HepG2 (cell line): ENCODE measurements around the gene MARCHF9. TPM values are rescaled to one million over a fixed set of nuclear protein-coding genes. Genes with fewer than 3 reads are reported as not detected.

Source experiments
- ATAC-seq: fragments of 200-7000 bp; cut with Tn5 transposase; 3 replicates; pipeline ENCODE4 v1.9.1; 2020; ENCODE audit warnings: mild to moderate bottlenecking, moderate library complexity
- BruUV-seq: library from RNA; stranded (reverse); fragments of 400-500 nt; replicated peaks from 2 replicates; lab custom pipeline; 2021; lab: Mats Ljungman, UMichigan
- CTCF ChIA-PET: fragments of 300-600 bp; formaldehyde crosslinking; extraction: SDS; loops from one replicate; lab custom pipeline; 2021; ENCODE audit warnings: low total read pairs, inconsistent platforms, low intra/inter-chr PET ratio; lab: Yijun Ruan, JAX
- POLR2A ChIA-PET: fragments of 350-600 bp; sonication (Branson Sonifier 250); formaldehyde crosslinking; loops from one replicate; lab custom pipeline; 2020; ENCODE audit warnings: antibody characterized with exemption, inconsistent platforms; lab: Yijun Ruan, JAX
- DNase-seq: peaks from one replicate; pipeline ENCODE4 v3.0.0-alpha.2; 2015; ENCODE audit warnings: low spot score
- FAIRE-seq: peaks from 3 replicates; lab custom pipeline; 2011; peaks lifted over from hg19 to GRCh38; lab: Jason Lieb, UNC
- H2AFZ ChIP-seq: one replicate; pipeline ENCODE4 v1.6.1; 2011; ENCODE audit warnings: low read length, inconsistent platforms
- H3K27ac ChIP-seq: fragments of 300-600 bp; 3 replicates; pipeline ENCODE4 v1.8.0; 2011; ENCODE audit warnings: mixed run types, mild to moderate bottlenecking, mixed read lengths, low read length, inconsistent platforms; ENCODE audit not compliant: insufficient read depth; ENCODE audit errors: extremely low read length
- H3K27me3 ChIP-seq, 2 experiments: fragments of 200-600 bp in 1 of 2; 2 replicates in 1 of 2; 3 replicates in 1 of 2; pipeline versions ENCODE4 v1.6.0 to v1.8.0; 2011; ENCODE audit warnings: low read length in 2 of 2, mild to moderate bottlenecking in 2 of 2, moderate library complexity in 2 of 2, inconsistent platforms in 1 of 2; ENCODE audit not compliant: insufficient read depth in 2 of 2, control insufficient read depth in 1 of 2
- H3K36me3 ChIP-seq, 2 experiments: fragments of 200-600 bp in 1 of 2; replicated peaks in 1 of 2; 2 replicates in 1 of 2; 3 replicates in 1 of 2; pipeline versions ENCODE4 v1.5.1 to v1.8.0; 2011; ENCODE audit warnings: low read length in 2 of 2, inconsistent platforms in 1 of 2; ENCODE audit not compliant: insufficient read depth in 2 of 2, control insufficient read depth in 1 of 2
- H3K4me1 ChIP-seq: 2 replicates; pipeline ENCODE4 v1.5.1; 2012; ENCODE audit warnings: low read length, inconsistent platforms; ENCODE audit not compliant: insufficient read depth
- H3K4me2 ChIP-seq: 2 replicates; pipeline ENCODE4 v1.6.0; 2011; ENCODE audit warnings: low read depth, low read length, inconsistent platforms
- H3K4me3 ChIP-seq, 3 experiments: fragments of 200-600 bp in 1 of 3; sonication (generic), shearing (Covaris generic) in 1 of 3; replicated peaks in 1 of 3; 2 replicates each; pipeline ENCODE4 v1.5.1; 2011 to 2016; ENCODE audit warnings: low read length in 3 of 3, inconsistent platforms in 2 of 3, low read depth in 2 of 3, mild to moderate bottlenecking in 2 of 3, control low read depth in 1 of 3, mixed read lengths in 1 of 3; ENCODE audit not compliant: insufficient read depth in 1 of 3
- H3K79me2 ChIP-seq: one replicate; pipeline ENCODE4 v1.6.1; 2011; ENCODE audit warnings: low read length, inconsistent platforms; ENCODE audit not compliant: insufficient read depth
- H3K9ac ChIP-seq: 2 replicates; pipeline ENCODE4 v1.6.0; 2011; ENCODE audit warnings: mild to moderate bottlenecking, low read depth, low read length, inconsistent platforms; ENCODE audit not compliant: insufficient read depth
- H3K9me3 ChIP-seq: 2 replicates; pipeline ENCODE4 v1.5.1; 2012; ENCODE audit warnings: mild to moderate bottlenecking, low read length
- H4K20me1 ChIP-seq: 2 replicates; pipeline ENCODE4 v1.6.0; 2011; ENCODE audit warnings: inconsistent platforms, mild to moderate bottlenecking, low read length, moderate library complexity; ENCODE audit not compliant: insufficient read depth
- ATF7 ChIP-seq, 2 experiments: fragments of 450-650 bp in 1 of 2; sonication (generic) in 1 of 2; formaldehyde crosslinking in 1 of 2; IDR thresholded peaks; 2 replicates each; pipeline versions ENCODE4 v1.4.0 to v1.6.1; 2016 to 2020; ENCODE audit warnings: antibody characterized with exemption in 1 of 2, mild to moderate bottlenecking in 1 of 2, missing genetic modification reagents in 1 of 2
- CAMTA2 ChIP-seq: sonication (generic); formaldehyde crosslinking; IDR thresholded peaks from 2 replicates; pipeline ENCODE4 v1.4.0; 2020; ENCODE audit warnings: mild to moderate bottlenecking, missing genetic modification reagents, borderline replicate concordance
- ELF1 ChIP-seq: sonication (generic); formaldehyde crosslinking; IDR thresholded peaks from 2 replicates; pipeline ENCODE4 v1.4.0; 2020; ENCODE audit warnings: missing genetic modification reagents
- FOXM1 ChIP-seq: sonication (generic); formaldehyde crosslinking; IDR thresholded peaks from 2 replicates; pipeline ENCODE4 v1.5.0; 2020; ENCODE audit warnings: missing genetic modification reagents
- GTF3A ChIP-seq: sonication (generic); formaldehyde crosslinking; conservative IDR thresholded peaks from 2 replicates; pipeline ENCODE4 v1.4.0; 2020; ENCODE audit warnings: mild to moderate bottlenecking, missing genetic modification reagents
- HOXA3 ChIP-seq: sonication (generic); formaldehyde crosslinking; IDR thresholded peaks from 2 replicates; pipeline ENCODE4 v1.5.0; 2020; ENCODE audit warnings: missing genetic modification reagents
- KMT2A ChIP-seq: sonication (generic); formaldehyde crosslinking; IDR thresholded peaks from 2 replicates; pipeline ENCODE4 v1.4.0; 2020; ENCODE audit warnings: missing genetic modification reagents
- MIER2 ChIP-seq: IDR thresholded peaks from 2 replicates; pipeline ENCODE4 v1.6.1; 2016; ENCODE audit warnings: missing biosample characterization, missing genetic modification reagents
- NONO ChIP-seq, 2 experiments: fragments of 450-650 bp in 1 of 2; sonication (generic) in 1 of 2; formaldehyde crosslinking in 1 of 2; IDR thresholded peaks in 1 of 2; conservative IDR thresholded peaks in 1 of 2; 2 replicates each; pipeline versions ENCODE4 v1.6.1 to v1.8.0; 2017 to 2022; ENCODE audit warnings: mild to moderate bottlenecking in 1 of 2, missing genetic modification reagents in 1 of 2, moderate library complexity in 1 of 2
- NR3C1 ChIP-seq: sonication (generic); formaldehyde crosslinking; IDR thresholded peaks from 2 replicates; pipeline ENCODE4 v1.4.0; 2020; ENCODE audit warnings: missing genetic modification reagents
- POGZ ChIP-seq: sonication (generic); formaldehyde crosslinking; IDR thresholded peaks from 2 replicates; pipeline ENCODE4 v1.4.0; 2020; ENCODE audit warnings: mild to moderate bottlenecking, missing genetic modification reagents
- RXRB ChIP-seq: IDR thresholded peaks from 2 replicates; pipeline ENCODE4 v1.6.1; 2016; ENCODE audit warnings: borderline replicate concordance, missing genetic modification reagents, missing compliant biosample characterization
- THYN1 ChIP-seq: sonication (generic); formaldehyde crosslinking; IDR thresholded peaks from 2 replicates; pipeline ENCODE4 v1.8.1; 2023; ENCODE audit warnings: low read depth, mild to moderate bottlenecking, moderate library complexity, missing genetic modification reagents, borderline replicate concordance
- USF2 ChIP-seq, 2 experiments: sonication (generic) in 1 of 2; formaldehyde crosslinking in 1 of 2; IDR thresholded peaks; 2 replicates each; pipeline versions ENCODE4 v1.5.1 to v1.6.1; 2011 to 2020; ENCODE audit warnings: borderline replicate concordance in 1 of 2, low read depth in 1 of 2, low read length in 1 of 2, mild to moderate bottlenecking in 1 of 2, missing genetic modification reagents in 1 of 2, moderate library complexity in 1 of 2
- ZFP36L2 ChIP-seq: sonication (generic); formaldehyde crosslinking; IDR thresholded peaks from 2 replicates; pipeline ENCODE4 v1.4.0; 2020; ENCODE audit warnings: missing genetic modification reagents
- ZNF776 ChIP-seq: sonication (generic); formaldehyde crosslinking; IDR thresholded peaks from 2 replicates; pipeline ENCODE4 v1.4.0; 2020; ENCODE audit warnings: mild to moderate bottlenecking, missing genetic modification reagents
- ZNF790 ChIP-seq: sonication (generic); formaldehyde crosslinking; IDR thresholded peaks from 2 replicates; pipeline ENCODE4 v1.8.0; 2022; ENCODE audit warnings: missing genetic modification reagents, mild to moderate bottlenecking, borderline replicate concordance
- ZNF883 ChIP-seq: sonication (generic); formaldehyde crosslinking; IDR thresholded peaks from 2 replicates; pipeline ENCODE4 v1.5.1; 2020; ENCODE audit warnings: mild to moderate bottlenecking, missing genetic modification reagents; ENCODE audit errors: not compliant biosample characterization
- ZSCAN30 ChIP-seq: sonication (generic); formaldehyde crosslinking; IDR thresholded peaks from 2 replicates; pipeline ENCODE4 v1.5.0; 2020; ENCODE audit warnings: mild to moderate bottlenecking, missing genetic modification reagents
- WGBS: methylation state at CpG from one replicate; pipeline ENCODE4 v1.1.6; 2017; ENCODE audit warnings: low lambda C conversion rate; 5-methylcytosine and 5-hydroxymethylcytosine counted together
- in situ Hi-C: cut with HindIII; loops from 2 replicates; pipeline ENCODE4 v1.10.0; 2017; ENCODE audit warnings: low pct_unique_long_range_greater_than_20kb; ENCODE audit not compliant: extremely low pct_ligation_motif_present
- intact Hi-C: fragments of 100-400 bp; cut with micrococcal nuclease; formaldehyde crosslinking; loops from one replicate; pipeline ENCODE4 v1.10.0; 2022; ENCODE audit not compliant: unreplicated experiment
- polyA plus RNA-seq, 8 experiments: library from polyadenylated mRNA; depleted of rRNA in 3 of 8; stranded (reverse) in 7 of 8; unstranded in 1 of 8; fragments of >200 nt; fragmentation: Illumina TruSeq in 4 of 8; extraction: Trizol in 4 of 8; gene quantifications; 2 replicates each; pipeline versions ENCODE4 v1.2.1 to v1.2.3, GENCODE V29; 2011 to 2016; ENCODE audit warnings: low read depth in 4 of 8, missing spikeins in 1 of 8, mixed read lengths in 1 of 8; ENCODE audit not compliant: insufficient read depth in 1 of 8
- total RNA-seq, 5 experiments: library from RNA; depleted of rRNA; stranded (reverse); fragments of >200 nt; fragmentation: Illumina TruSeq; extraction: Trizol; gene quantifications; 2 replicates each; pipeline ENCODE4 v1.2.3, GENCODE V29; 2016; ENCODE audit warnings: low read depth in 1 of 5
- TF ChIP-seq, protein P1 (sequence below): sonication (generic); formaldehyde crosslinking; IDR thresholded peaks from 2 replicates; pipeline ENCODE4 v1.4.0; 2020; ENCODE audit warnings: mild to moderate bottlenecking, missing genetic modification reagents

Gene MARCHF9
- total and polyA plus RNA-seq, 2 of the 13 experiments (the other 11 are each of a cell fraction or from before 2014, with no cell fraction given), result 5.7 to 9.6 TPM

- TF ChIP-seq USF2 (IDR thresholded peaks at IDR 0.05; ENCODE audit: low read depth, low read length) (no peak), USF2 (CRISPR knock-in tag; IDR thresholded peaks at IDR 0.05; ENCODE audit: borderline replicate concordance) (no peak), ZNF776 (CRISPR knock-in tag) (no peak), ZSCAN30 (CRISPR knock-in tag) (no peak), CAMTA2 (CRISPR knock-in tag) (no peak), MIER2 (CRISPR knock-in tag) (no peak), ZNF883 (CRISPR knock-in tag) (no peak), NR3C1 (CRISPR knock-in tag) (no peak)
- TF ChIP-seq, protein P1, sequence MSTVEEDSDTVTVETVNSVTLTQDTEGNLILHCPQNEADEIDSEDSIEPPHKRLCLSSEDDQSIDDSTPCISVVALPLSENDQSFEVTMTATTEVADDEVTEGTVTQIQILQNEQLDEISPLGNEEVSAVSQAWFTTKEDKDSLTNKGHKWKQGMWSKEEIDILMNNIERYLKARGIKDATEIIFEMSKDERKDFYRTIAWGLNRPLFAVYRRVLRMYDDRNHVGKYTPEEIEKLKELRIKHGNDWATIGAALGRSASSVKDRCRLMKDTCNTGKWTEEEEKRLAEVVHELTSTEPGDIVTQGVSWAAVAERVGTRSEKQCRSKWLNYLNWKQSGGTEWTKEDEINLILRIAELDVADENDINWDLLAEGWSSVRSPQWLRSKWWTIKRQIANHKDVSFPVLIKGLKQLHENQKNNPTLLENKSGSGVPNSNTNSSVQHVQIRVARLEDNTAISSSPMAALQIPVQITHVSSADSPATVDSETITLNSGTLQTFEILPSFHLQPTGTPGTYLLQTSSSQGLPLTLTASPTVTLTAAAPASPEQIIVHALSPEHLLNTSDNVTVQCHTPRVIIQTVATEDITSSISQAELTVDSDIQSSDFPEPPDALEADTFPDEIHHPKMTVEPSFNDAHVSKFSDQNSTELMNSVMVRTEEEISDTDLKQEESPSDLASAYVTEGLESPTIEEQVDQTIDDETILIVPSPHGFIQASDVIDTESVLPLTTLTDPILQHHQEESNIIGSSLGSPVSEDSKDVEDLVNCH (CRISPR knock-in tag), result no peak
- TF ChIP-seq, all 625 proteins: peak for 0
Observed at GRCh38 chr12:57783466-57783801, 28.5 kb downstream of the MARCHF9 start (continued).

DNA sequence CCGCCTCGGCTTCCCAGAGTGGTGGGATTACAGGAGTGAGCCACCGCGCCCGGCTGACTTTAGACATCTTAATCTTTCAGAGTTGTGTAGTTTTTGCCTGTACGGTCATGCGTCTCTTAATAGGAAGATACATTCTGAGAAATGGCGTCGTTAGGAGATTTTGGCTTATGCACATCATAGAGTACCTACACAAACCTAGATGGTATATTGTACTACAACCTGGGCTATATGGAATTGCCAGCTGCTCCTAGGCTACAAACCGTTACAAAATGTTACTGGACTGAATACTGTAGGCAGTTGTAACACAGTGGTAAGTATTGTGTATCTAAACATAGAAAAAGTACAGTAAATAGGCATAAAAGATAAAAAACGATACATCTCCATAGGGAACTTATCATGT lies 29.0 kb downstream of the MARCHF9 start:
- ATAC-seq (no peak), FAIRE-seq (no peak), DNase-seq (no peak)
- BruUV-seq, result TSS peak; percentile 63
- 95% methylated on average over 11 of the region's 11 CpGs for WGBS
- ChIA-PET CTCF (no interaction called here), POLR2A (interaction anchor here (1.0 to 1.7 kb wide), 2 partner anchors 11 to 12 kb away, joined by 5 to 15 read pairs; partner anchors contain the start of genes EEF1AKMT3 and METTL1)
- intact Hi-C loops (no loop called here), in situ Hi-C loops (no loop called here)
- Histone ChIP-seq H3K79me2 (peaks cover 16% of the 10 kb centered on the region), H3K4me1 (peaks cover 17% of the 10 kb centered on the region), H3K27ac (no peak overlapping the region), H3K4me2 (peak overlapping the region; percentile 78), H2AFZ (no peak overlapping the region), H3K4me3 (peak overlapping the region; percentile 23 to 99 (median 95); a peak in 5 of 6 replicates), H4K20me1 (no peaks in the 10 kb centered on the region), H3K9me3 (no peaks in the 10 kb centered on the region), H3K9ac (peak overlapping the region; percentile 87; the same call in 1 of the 2 replicates), H3K36me3 (peaks cover 11 to 40% of the 10 kb centered on the region in 2 experiments), H3K27me3 (no peaks in the 10 kb centered on the region; a peak in 1 of 5 replicates)
- TF ChIP-seq KMT2A (no peak), POGZ (no peak), FOXM1 (CRISPR knock-in tag) (no peak), THYN1 (CRISPR knock-in tag) (no peak), HOXA3 (CRISPR knock-in tag) (no peak), ZNF790 (CRISPR knock-in tag) (no peak), NONO (IDR thresholded peaks at IDR 0.05) (no peak), NONO (CRISPR knock-in tag; conservative IDR thresholded peaks at IDR 0.05) (no peak), GTF3A (no peak), ATF7 (IDR thresholded peaks at IDR 0.05) (no peak), ATF7 (CRISPR knock-in tag; IDR thresholded peaks at IDR 0.05) (no peak), RXRB (CRISPR knock-in tag) (no peak), ELF1 (CRISPR knock-in tag) (no peak), ZFP36L2 (no peak)
